Adipose tissue (tissue), 3 donors: ENCODE results near the gene FGGY. TPM values are rescaled to one million over a fixed set of nuclear protein-coding genes. Genes with fewer than 3 reads are reported as not detected.
"Not testable (repeated sequence)": the region's sequence is repeated elsewhere in the genome, so short reads cannot be mapped to it uniquely, and the experiment has no call there.

ENCODE experiments used
- H3K27ac ChIP-seq: one replicate; pipeline ENCODE4 v1.5.1; 2013; ENCODE audit warnings: low read depth, low read length
- WGBS, 3 donors: extraction: QIAGEN DNeasy Blood & Tissue Kit; methylation state at CpG; one replicate each; pipeline ENCODE4 v1.1.7; 2013; 5-methylcytosine and 5-hydroxymethylcytosine counted together
- polyA plus RNA-seq, 3 donors: library from polyadenylated mRNA; stranded (reverse); fragments of 200-250 nt; gene quantifications; one replicate each; pipeline ENCODE4 v1.2.3, GENCODE V29; 2013
- donor health status: healthy with polysubstance abuse.
- donor health status: Bipolar disorder and iron deficiency.
- donor health status: healthy.

The FGGY gene
- polyA plus RNA-seq, 3 donors: 6.3 to 13.4 (median 12.8) TPM

GRCh38 chr1:59333626-59334277 is 36.9 kb downstream of the FGGY start:
- H3K27ac ChIP-seq: no peak overlapping the region
- WGBS, 3 donors: 74 to 96% (median 82%) methylated on average over 3 of the region's 3 CpGs

- 83 to 97% (median 96%) methylated on average over 5 of the region's 5 CpGs for WGBS, 3 donors
- H3K27ac ChIP-seq: no peak overlapping the region
These were observed 43.8 kb downstream of the FGGY start for GRCh38 chr1:59340411-59341307.

DNA sequence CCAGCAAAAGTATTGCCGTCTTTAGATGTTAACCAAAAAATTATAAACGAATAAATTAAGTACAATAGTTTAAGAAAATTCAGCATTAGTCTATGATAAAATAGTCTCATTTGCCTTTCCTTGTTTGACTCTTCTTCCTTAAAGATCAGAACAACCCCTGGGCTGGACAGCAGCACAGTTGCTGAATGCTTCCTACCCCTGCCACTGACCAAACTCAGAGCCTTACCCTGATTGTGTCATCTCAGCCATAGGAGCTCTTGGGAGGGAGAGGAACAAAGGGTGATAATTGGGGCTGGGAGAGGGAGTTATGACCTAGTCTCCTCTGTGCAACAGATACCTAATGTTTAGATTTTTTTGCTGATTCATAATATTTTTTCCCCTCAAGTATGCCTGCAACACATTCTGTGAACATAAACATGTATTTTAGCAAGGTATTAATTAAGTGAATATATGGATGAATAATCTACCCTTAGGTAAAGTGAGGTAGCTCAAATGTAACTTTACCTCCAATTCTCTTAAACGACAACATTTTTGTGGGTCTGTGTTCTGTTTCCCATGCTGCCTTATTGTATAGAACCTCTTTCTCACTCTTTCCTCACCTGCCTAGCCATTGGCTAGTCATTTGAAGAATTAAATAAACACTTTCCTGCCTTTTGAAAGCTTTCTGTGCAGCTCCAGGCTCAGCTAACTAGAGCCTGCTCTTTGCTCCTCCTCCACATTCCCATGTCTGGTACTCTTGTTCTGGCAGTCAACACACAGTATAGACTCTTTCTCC is 46.1 kb downstream of the FGGY start:
- WGBS, 3 donors: 94 to 96% (median 95%) methylated on average over 3 of the region's 3 CpGs
- H3K27ac ChIP-seq: no peak overlapping the region

GRCh38 chr1:59343576-59343840 is 46.6 kb downstream of the FGGY start:
- WGBS, 3 donors: 67 to 95% (median 84%) methylated on average over 1 of the region's 1 CpG
- no peak overlapping the region for H3K27ac ChIP-seq

DNA sequence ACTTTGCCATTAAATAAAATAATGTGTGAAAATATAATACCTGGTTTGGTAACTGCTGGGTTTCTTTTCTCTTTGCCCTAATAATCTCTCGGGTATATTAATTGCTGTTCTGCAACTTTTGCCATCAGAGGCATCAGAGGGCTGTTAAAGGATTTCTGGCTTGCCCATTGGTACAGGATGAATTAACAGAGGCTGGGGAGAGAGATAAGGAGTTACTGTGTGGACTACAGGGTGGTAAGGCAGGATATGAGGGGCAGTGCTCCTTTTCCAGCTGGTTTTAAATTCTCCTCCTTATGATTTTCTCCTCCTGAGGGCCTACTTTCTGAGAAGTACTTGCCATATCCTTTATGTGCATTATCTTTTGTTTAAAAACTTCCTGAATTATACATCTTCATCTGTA is 48.3 kb downstream of the FGGY start:
- no peak overlapping the region for H3K27ac ChIP-seq
- 80 to 85% (median 83%) methylated on average over 1 of the region's 1 CpG for WGBS, 3 donors

GRCh38 chr1:59346429-59346828 is 49.5 kb downstream of the FGGY start:
- 36 to 88% (median 81%) methylated on average over 3 of the region's 3 CpGs for WGBS, 3 donors
- H3K27ac ChIP-seq: no peak overlapping the region

GRCh38 chr1:59349101-59349500 is 52.2 kb downstream of the FGGY start:
- no peak overlapping the region for H3K27ac ChIP-seq
- WGBS, 3 donors: 89 to 94% (median 90%) methylated on average over 3 of the region's 3 CpGs

DNA sequence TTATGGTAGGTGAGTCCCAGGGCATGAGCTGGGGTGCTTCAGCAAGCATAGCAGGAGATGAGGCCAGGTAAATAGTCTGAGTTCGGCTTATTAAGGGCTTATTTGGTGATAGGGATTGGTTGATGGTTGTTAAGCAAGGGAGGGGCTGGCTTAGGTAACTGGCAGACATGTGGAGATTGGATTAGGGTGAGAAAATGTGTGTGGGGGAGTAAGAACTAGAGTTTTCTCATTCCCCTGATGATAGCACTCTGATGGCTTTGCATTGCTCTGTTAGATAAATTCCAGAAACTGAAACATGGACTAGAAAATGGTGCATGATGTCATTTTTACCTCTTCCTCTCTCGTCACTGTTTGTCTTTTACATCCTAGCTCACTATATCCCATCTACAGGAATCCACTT is 53.6 kb downstream of the FGGY start:
- WGBS, 3 donors: 75 to 83% (median 79%) methylated on average over 2 of the region's 2 CpGs
- H3K27ac ChIP-seq: no peak overlapping the region

- no peak overlapping the region for H3K27ac ChIP-seq
- 38 to 61% (median 44%) methylated on average over 1 of the region's 1 CpG for WGBS, 3 donors
These were observed 55.2 kb downstream of the FGGY start for GRCh38 chr1:59352065-59352464.

DNA sequence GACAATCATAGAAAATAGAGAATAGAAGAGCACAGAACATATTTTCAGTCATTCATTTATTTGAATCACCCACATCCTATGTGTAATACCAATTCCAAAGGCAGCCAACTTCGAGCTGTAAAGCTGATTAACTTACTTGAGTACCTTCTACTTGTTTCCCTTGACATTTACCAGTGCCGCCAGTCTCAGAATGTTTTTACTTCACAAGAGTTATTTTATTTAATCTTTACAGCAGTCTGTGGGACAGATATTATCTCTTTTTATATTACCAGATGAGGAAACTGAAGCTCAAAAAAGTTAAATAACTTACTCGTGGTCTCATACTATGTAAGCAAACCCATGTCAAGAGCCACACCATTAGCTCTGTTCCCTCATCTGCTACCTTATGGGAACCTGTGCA is 56.6 kb downstream of the FGGY start:
- no peak overlapping the region for H3K27ac ChIP-seq
- 89 to 93% (median 90%) methylated on average over 3 of the region's 3 CpGs for WGBS, 3 donors

- WGBS, 3 donors: 75 to 91% (median 86%) methylated on average over 4 of the region's 4 CpGs
- not testable (repeated sequence) for H3K27ac ChIP-seq
These were observed 57.3 kb downstream of the FGGY start for GRCh38 chr1:59354239-59354638.

GRCh38 chr1:59354709-59355337 is 57.9 kb downstream of the FGGY start:
- 62 to 71% (median 66%) methylated on average over 5 of the region's 5 CpGs for WGBS, 3 donors
- H3K27ac ChIP-seq: no peak overlapping the region

GRCh38 chr1:59355361-59355760 is 58.5 kb downstream of the FGGY start:
- no peak overlapping the region for H3K27ac ChIP-seq

- H3K27ac ChIP-seq: no peak overlapping the region
- WGBS, 3 donors: 84 to 100% (median 87%) methylated on average over 1 of the region's 1 CpG
These were observed 59.7 kb downstream of the FGGY start for GRCh38 chr1:59356627-59357026.

DNA sequence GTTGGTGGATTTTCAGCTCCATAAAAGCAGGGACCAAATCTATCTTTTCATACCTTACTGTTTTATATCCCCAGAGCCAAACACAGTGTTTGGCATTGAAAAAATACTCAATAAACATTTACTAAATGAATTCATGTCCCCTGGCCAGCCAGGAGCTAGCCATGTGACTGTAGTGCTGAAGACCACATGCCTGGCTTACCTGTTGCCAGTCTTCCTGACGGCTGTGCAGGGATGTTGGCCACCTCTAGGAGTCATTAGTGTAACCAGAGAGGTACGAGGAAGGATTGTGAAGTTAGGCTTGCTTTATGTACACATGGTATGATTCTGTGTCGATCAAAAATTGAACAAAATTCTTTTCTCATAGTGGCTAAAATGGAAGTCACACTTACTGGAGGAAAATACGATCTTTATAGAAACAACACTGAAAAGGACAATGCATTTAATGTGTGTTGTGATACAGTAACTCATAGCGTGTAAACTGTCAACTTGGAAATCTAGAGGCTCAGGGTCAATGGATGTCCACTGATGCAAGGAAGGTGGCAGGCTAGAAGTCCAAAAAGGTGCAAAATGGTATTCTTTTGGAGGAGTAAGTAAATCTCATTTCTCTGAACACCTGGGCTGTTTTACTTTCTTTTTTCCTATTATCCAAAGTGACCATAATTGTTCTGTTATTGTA is 60.9 kb downstream of the FGGY start:
- no peak overlapping the region for H3K27ac ChIP-seq
- WGBS, 3 donors: 91 to 97% (median 95%) methylated on average over 5 of the region's 5 CpGs

GRCh38 chr1:59359325-59359724 is 62.4 kb downstream of the FGGY start:
- WGBS, 3 donors: 39 to 78% (median 67%) methylated on average over 1 of the region's 1 CpG
- no peak overlapping the region for H3K27ac ChIP-seq

GRCh38 chr1:59360170-59360569 is 63.3 kb downstream of the FGGY start:
- 75 to 89% (median 79%) methylated on average over 4 of the region's 4 CpGs for WGBS, 3 donors
- H3K27ac ChIP-seq: no peak overlapping the region

DNA sequence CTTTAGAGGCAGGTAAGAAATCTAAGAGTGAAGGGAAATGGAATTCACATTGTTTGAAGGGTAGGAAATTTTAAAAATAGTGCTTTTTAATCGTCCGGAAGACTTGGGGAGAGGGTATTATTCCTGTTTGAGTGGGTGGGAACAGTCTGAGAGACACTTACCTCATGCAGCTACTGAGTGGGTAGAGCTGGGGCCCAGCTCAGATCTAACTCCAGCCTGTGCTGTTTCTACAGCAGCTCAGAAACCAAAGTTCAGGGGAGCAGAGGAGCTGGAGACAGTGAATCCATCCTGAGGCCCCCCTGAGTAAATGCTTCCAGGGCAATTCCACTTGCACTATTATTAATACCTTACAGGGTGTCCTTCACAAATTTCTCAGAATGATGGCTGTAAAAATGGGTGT is 63.8 kb downstream of the FGGY start:
- no peak overlapping the region for H3K27ac ChIP-seq
- WGBS, 3 donors: 83 to 93% (median 90%) methylated on average over 2 of the region's 2 CpGs
